T-helper 1 cell treated with Interleukin-12 subunit alpha and Interleukin-12 subunit beta and Interleukin-4 antibody, amounts not matched to agents 30 ng/mL and 1 ng/mL, for 36 hours (primary cell): Measurements from ENCODE around the gene ADAM12. TPM values are rescaled to one million over a fixed set of nuclear protein-coding genes. Genes with fewer than 3 reads are reported as not detected.
"Not testable (repeated sequence)": the region's sequence is repeated elsewhere in the genome, so short reads cannot be mapped to it uniquely, and the experiment has no call there.

Experiments used
- intact Hi-C: fragments of 100-400 bp; cut with micrococcal nuclease; formaldehyde crosslinking; loops from one replicate; pipeline ENCODE4 v1.15.1; 2024
- total RNA-seq: library from RNA; stranded (reverse); gene quantifications from 2 replicates; pipeline ENCODE4 v1.2.3, GENCODE V29; 2022

The ADAM12 gene
- total RNA-seq, 1 donor from 2014 or later: 0.07 TPM

GRCh38 chr10:126375926-126376554 is 12.2 kb downstream of the ADAM12 start:
- intact Hi-C loops: no loop called here

GRCh38 chr10:126375299-126375698 is 13.0 kb downstream of the ADAM12 start:
- intact Hi-C loops: no loop called here

- intact Hi-C loops: no loop called here
Measured at GRCh38 chr10:126374435-126374834, 13.8 kb downstream of the ADAM12 start.

- intact Hi-C loops: no loop called here
Measured at GRCh38 chr10:126373972-126374371, 14.3 kb downstream of the ADAM12 start.

GRCh38 chr10:126373147-126373546 is 15.1 kb downstream of the ADAM12 start:
- intact Hi-C loops: no loop called here

GRCh38 chr10:126372396-126372795 is 15.9 kb downstream of the ADAM12 start:
- intact Hi-C loops: no loop called here

GRCh38 chr10:126369125-126369710 is 19.1 kb downstream of the ADAM12 start:
- intact Hi-C loops: no loop called here

GRCh38 chr10:126357169-126357568 is 31.1 kb downstream of the ADAM12 start:
- intact Hi-C loops: no loop called here

- intact Hi-C loops: no loop called here
Measured at GRCh38 chr10:126353666-126354065, 34.6 kb downstream of the ADAM12 start.

- intact Hi-C loops: no loop called here
Measured at GRCh38 chr10:126352453-126352852, 35.8 kb downstream of the ADAM12 start.

GRCh38 chr10:126351021-126351420 is 37.3 kb downstream of the ADAM12 start:
- intact Hi-C loops: no loop called here

- intact Hi-C loops: no loop called here
Measured at GRCh38 chr10:126350216-126350992, 37.9 kb downstream of the ADAM12 start.

- intact Hi-C loops: no loop called here
Measured at GRCh38 chr10:126349676-126350075, 38.6 kb downstream of the ADAM12 start.

- intact Hi-C loops: no loop called here
Measured at GRCh38 chr10:126349101-126349500, 39.2 kb downstream of the ADAM12 start.

GRCh38 chr10:126343496-126343895 is 44.8 kb downstream of the ADAM12 start:
- intact Hi-C loops: not testable (repeated sequence)

- intact Hi-C loops: no loop called here
Measured at GRCh38 chr10:126342680-126343079, 45.6 kb downstream of the ADAM12 start.

GRCh38 chr10:126341491-126341890 is 46.8 kb downstream of the ADAM12 start:
- intact Hi-C loops: no loop called here

- intact Hi-C loops: no loop called here
Measured at GRCh38 chr10:126337251-126337810, 50.9 kb downstream of the ADAM12 start.

- intact Hi-C loops: no loop called here
Measured at GRCh38 chr10:126336801-126337200, 51.5 kb downstream of the ADAM12 start.

- intact Hi-C loops: no loop called here
Measured at GRCh38 chr10:126334272-126334671, 54.0 kb downstream of the ADAM12 start.

- intact Hi-C loops: no loop called here
Measured at GRCh38 chr10:126332576-126332975, 55.7 kb downstream of the ADAM12 start.

- intact Hi-C loops: no loop called here
Measured at GRCh38 chr10:126331101-126331500, 57.2 kb downstream of the ADAM12 start.
